ENCODE data around the gene TIGD6. TPM values are rescaled to one million over a fixed set of nuclear protein-coding genes. Genes with fewer than 3 reads are reported as not detected.
A peak's percentile ranks its signal among the peaks of the same experiment; 100 is the strongest.

TIGD6 gene
- total RNA-seq, 2 donors from 2014 or later: 2.1 to 3.0 TPM

GRCh38 chr5:149995385-149996204, 4.9 kb downstream of the TIGD6 start:
- H3K27me3 ChIP-seq: no peaks in the 10 kb centered on the region
- H3K4me3 ChIP-seq: no peak overlapping the region
- no peak overlapping the region for H3K27ac ChIP-seq
- TF ChIP-seq CTCF (IDR thresholded peaks at IDR 0.05): no peak
- TF ChIP-seq POLR2A (IDR thresholded peaks at IDR 0.05): no peak
- intact Hi-C loops (cut with DNase I): loop anchor here (10.0 kb wide), 2 partner anchors 51 to 361 kb away; partner anchors contain the start of gene PDE6A
- 86% methylated on average over 14 of the region's 14 CpGs for WGBS, 2 donors
- peaks cover 15% of the 10 kb centered on the region for H3K4me1 ChIP-seq
- H3K36me3 ChIP-seq (replicated peaks in 1 of 2; ENCODE audit: insufficient read depth in 1 of 2, low read depth in 2 of 2): peaks cover 0 to 3% of the 10 kb centered on the region in 2 donors
- no peaks in the 10 kb centered on the region for H3K9me3 ChIP-seq
- DNase-seq (no peak), ATAC-seq (no peak)

GRCh38 chr5:149993471-149993870, 7.0 kb downstream of the TIGD6 start:
- intact Hi-C loops (cut with DNase I): loop anchor here (10.0 kb wide), 2 partner anchors 49 to 359 kb away; partner anchors contain the start of gene PDE6A
- Histone ChIP-seq H3K27ac (no peak overlapping the region), H3K9me3 (no peaks in the 10 kb centered on the region), H3K4me1 (no peaks in the 10 kb centered on the region), H3K4me3 (no peak overlapping the region), H3K27me3 (no peaks in the 10 kb centered on the region), H3K36me3 (replicated peaks in 1 of 2; ENCODE audit: insufficient read depth in 1 of 2, low read depth in 2 of 2) (peaks cover 0 to 3% of the 10 kb centered on the region in 2 donors)
- 89 to 90% methylated on average over 3 of the region's 3 CpGs for WGBS, 2 donors
- TF ChIP-seq POLR2A (IDR thresholded peaks at IDR 0.05) (no peak), CTCF (IDR thresholded peaks at IDR 0.05) (no peak)
- no peak for DNase-seq
- no peak for ATAC-seq

- H3K27ac ChIP-seq: no peak overlapping the region
- intact Hi-C loops (cut with DNase I): loop anchor here (10.0 kb wide), 2 partner anchors 46 to 356 kb away; partner anchors contain the start of gene PDE6A
- 60 to 61% methylated on average over 4 of the region's 4 CpGs for WGBS, 2 donors
- TF ChIP-seq POLR2A (IDR thresholded peaks at IDR 0.05): no peak
- TF ChIP-seq CTCF (IDR thresholded peaks at IDR 0.05): peak; percentile 81 to 98 (median 92)
- peaks cover 0 to 3% of the 10 kb centered on the region in 2 donors for H3K36me3 ChIP-seq (replicated peaks in 1 of 2; ENCODE audit: insufficient read depth in 1 of 2, low read depth in 2 of 2)
- ATAC-seq (peak; percentile 94), DNase-seq (peak; percentile 83 to 88 (median 85))
- no peaks in the 10 kb centered on the region for H3K4me1 ChIP-seq
- no peak overlapping the region for H3K4me3 ChIP-seq
- no peaks in the 10 kb centered on the region for H3K9me3 ChIP-seq
- H3K27me3 ChIP-seq: no peaks in the 10 kb centered on the region
These were observed 9.7 kb downstream of the TIGD6 start for GRCh38 chr5:149990518-149991376.

- Histone ChIP-seq H3K27me3 (no peaks in the 10 kb centered on the region), H3K36me3 (replicated peaks in 1 of 2; ENCODE audit: insufficient read depth in 1 of 2, low read depth in 2 of 2) (no peaks in the 10 kb centered on the region), H3K4me3 (no peak overlapping the region), H3K9me3 (no peaks in the 10 kb centered on the region), H3K27ac (no peak overlapping the region), H3K4me1 (no peaks in the 10 kb centered on the region)
- no peak for TF ChIP-seq CTCF (IDR thresholded peaks at IDR 0.05)
- no peak for TF ChIP-seq POLR2A (IDR thresholded peaks at IDR 0.05)
- intact Hi-C loops (cut with DNase I): loop anchor here (5.0 kb wide), 1 partner anchor 156 kb away; no protein-coding TSS in a partner anchor
- ATAC-seq: no peak
- WGBS, 2 donors: 74 to 88% methylated on average over 5 of the region's 5 CpGs
- DNase-seq: no peak
These were observed 12.3 kb downstream of the TIGD6 start for GRCh38 chr5:149988126-149988525.
